Prostate gland (tissue), 2 donors: ENCODE results near the gene SEMA4C.

Source experiments
- CTCF ChIP-seq, 4 experiments: fragments of 200-600 bp in 2 of 4; fragments of 450-650 bp in 2 of 4; sonication (generic) in 2 of 4; IDR thresholded peaks; 1 replicate in 3 of 4; 2 replicates in 1 of 4; pipeline ENCODE4 v1.5.1; 2016 to 2019; ENCODE audit warnings: antibody characterized with exemption in 4 of 4, mild to moderate bottlenecking in 2 of 4, moderate library complexity in 2 of 4
- POLR2A ChIP-seq: fragments of 450-650 bp; IDR thresholded peaks from one replicate; pipeline ENCODE4 v1.6.1; 2016; ENCODE audit warnings: antibody characterized with exemption, mild to moderate bottlenecking

- no peak for TF ChIP-seq POLR2A
- no peak for TF ChIP-seq CTCF (IDR thresholded peaks at IDR 0.05)
These were observed 39.7 kb upstream of the SEMA4C start for GRCh38 chr2:96909611-96910021.
